ENCODE measurements around the gene AMHR2. TPM values are rescaled to one million over a fixed set of nuclear protein-coding genes. Genes with fewer than 3 reads are reported as not detected.

AMHR2 gene
- total and polyA plus RNA-seq, 9 of the 15 experiments (the other 6 are each of a cell fraction or from before 2014, with no cell fraction given): 8.9 to 49.7 (median 19.3) TPM

DNA sequence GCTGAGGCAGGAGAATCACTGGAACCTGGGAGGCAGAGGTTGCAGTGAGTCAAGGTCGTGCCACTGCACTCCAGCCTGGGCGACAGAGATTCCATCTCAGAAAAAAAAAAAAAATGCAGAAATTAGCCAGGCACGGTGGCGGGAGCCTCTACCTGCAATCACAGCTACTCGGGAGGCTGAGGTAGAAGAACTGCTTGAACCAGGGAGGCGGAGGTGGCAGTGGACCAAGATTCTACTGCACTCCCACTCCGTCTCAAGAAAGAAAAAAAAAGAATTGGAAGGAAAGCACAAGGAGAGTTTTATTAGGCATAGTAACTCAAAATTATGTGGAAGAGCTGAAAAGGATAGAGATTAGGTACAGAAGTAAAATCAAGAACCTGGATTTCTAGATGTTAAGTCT is 20.8 kb upstream of the AMHR2 start:
- Histone ChIP-seq H3K9ac (ENCODE audit: insufficient read depth in 1 of 2, low read depth in 2 of 2, low read length in 2 of 2) (no peak overlapping the region), H3K9me1 (ENCODE audit: control insufficient read depth, insufficient read depth, low read length) (no peaks in the 10 kb centered on the region), H3K9me3 (replicated peaks; ENCODE audit: control insufficient read depth, insufficient read depth, low read depth, low read length) (no peaks in the 10 kb centered on the region; the same call in 1 of the 2 replicates), H3K27me3 (ENCODE audit: control insufficient read depth in 2 of 2, insufficient read depth in 2 of 2, low read length in 2 of 2) (no peaks in the 10 kb centered on the region), H3K36me3 (ENCODE audit: control insufficient read depth, insufficient read depth, low read length) (peaks cover 37% of the 10 kb centered on the region; the same call in 2 of the 3 replicates), H3K4me3 (no peak overlapping the region), H3K4me1 (replicated peaks in 1 of 2; ENCODE audit: control insufficient read depth in 2 of 2, insufficient read depth in 2 of 2, low read length in 2 of 2) (peaks cover under 1 to 21% of the 10 kb centered on the region in 2 experiments; a peak in 3 of 5 replicates), H3K79me2 (ENCODE audit: control insufficient read depth, insufficient read depth, low read length) (peaks cover 69% of the 10 kb centered on the region), H3K27ac (ENCODE audit: extremely low read depth, low read depth, low read length) (no peak overlapping the region), H3K4me2 (ENCODE audit: insufficient read depth, low read length) (no peak overlapping the region), H4K20me1 (replicated peaks; ENCODE audit: control insufficient read depth, insufficient read depth, low read length) (no peaks in the 10 kb centered on the region), H2AFZ (ENCODE audit: low read depth, low read length) (no peak overlapping the region)
- intact Hi-C loops (cut with micrococcal nuclease): no loop called here
- no TSS peak for BruUV-seq (replicated peaks)
- POLR2A ChIA-PET: no interaction called here
- no peak for DNase-seq (ENCODE audit: extremely low read depth in 1 of 4, low spot score in 3 of 4)
- CTCF ChIA-PET (ENCODE audit: low intra/inter-chr PET ratio): no interaction called here
- in situ Hi-C loops (cut with MboI): no loop called here
- TF ChIP-seq, protein P1, sequence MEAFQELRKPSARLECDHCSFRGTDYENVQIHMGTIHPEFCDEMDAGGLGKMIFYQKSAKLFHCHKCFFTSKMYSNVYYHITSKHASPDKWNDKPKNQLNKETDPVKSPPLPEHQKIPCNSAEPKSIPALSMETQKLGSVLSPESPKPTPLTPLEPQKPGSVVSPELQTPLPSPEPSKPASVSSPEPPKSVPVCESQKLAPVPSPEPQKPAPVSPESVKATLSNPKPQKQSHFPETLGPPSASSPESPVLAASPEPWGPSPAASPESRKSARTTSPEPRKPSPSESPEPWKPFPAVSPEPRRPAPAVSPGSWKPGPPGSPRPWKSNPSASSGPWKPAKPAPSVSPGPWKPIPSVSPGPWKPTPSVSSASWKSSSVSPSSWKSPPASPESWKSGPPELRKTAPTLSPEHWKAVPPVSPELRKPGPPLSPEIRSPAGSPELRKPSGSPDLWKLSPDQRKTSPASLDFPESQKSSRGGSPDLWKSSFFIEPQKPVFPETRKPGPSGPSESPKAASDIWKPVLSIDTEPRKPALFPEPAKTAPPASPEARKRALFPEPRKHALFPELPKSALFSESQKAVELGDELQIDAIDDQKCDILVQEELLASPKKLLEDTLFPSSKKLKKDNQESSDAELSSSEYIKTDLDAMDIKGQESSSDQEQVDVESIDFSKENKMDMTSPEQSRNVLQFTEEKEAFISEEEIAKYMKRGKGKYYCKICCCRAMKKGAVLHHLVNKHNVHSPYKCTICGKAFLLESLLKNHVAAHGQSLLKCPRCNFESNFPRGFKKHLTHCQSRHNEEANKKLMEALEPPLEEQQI (IDR thresholded peaks at IDR 0.05): no peak
- TF ChIP-seq, protein P2, sequence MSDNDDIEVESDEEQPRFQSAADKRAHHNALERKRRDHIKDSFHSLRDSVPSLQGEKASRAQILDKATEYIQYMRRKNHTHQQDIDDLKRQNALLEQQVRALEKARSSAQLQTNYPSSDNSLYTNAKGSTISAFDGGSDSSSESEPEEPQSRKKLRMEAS (CRISPR knock-in tag; IDR thresholded peaks at IDR 0.05): no peak
- TF ChIP-seq, protein P3, sequence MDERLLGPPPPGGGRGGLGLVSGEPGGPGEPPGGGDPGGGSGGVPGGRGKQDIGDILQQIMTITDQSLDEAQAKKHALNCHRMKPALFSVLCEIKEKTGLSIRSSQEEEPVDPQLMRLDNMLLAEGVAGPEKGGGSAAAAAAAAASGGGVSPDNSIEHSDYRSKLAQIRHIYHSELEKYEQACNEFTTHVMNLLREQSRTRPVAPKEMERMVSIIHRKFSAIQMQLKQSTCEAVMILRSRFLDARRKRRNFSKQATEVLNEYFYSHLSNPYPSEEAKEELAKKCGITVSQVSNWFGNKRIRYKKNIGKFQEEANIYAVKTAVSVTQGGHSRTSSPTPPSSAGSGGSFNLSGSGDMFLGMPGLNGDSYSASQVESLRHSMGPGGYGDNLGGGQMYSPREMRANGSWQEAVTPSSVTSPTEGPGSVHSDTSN (CRISPR knock-in tag; IDR thresholded peaks at IDR 0.05; ENCODE audit: low read depth): no peak
- TF ChIP-seq, protein P3 (tag; conservative IDR thresholded peaks at IDR 0.05; ENCODE audit: low read depth): no peak
- TF ChIP-seq SLC30A9 (CRISPR knock-in tag; IDR thresholded peaks at IDR 0.05): no peak
- no peak for ATAC-seq
- WGBS (ENCODE audit: insufficient coverage, low coverage, missing lambda C conversion rate): 76% methylated on average over 7 of the region's 7 CpGs
- FAIRE-seq: no peak

All from K562 (cell line).